DMS 273 (cell line): Measurements from ENCODE around the gene C1QA.
A peak's percentile ranks its signal among the peaks of the same experiment; 100 is the strongest.

Experiments
- DNase-seq: peaks from one replicate; lab custom pipeline; 2025; ENCODE audit not compliant: unreplicated experiment; lab: John Stamatoyannopoulos, UW

Gene C1QA

DNA sequence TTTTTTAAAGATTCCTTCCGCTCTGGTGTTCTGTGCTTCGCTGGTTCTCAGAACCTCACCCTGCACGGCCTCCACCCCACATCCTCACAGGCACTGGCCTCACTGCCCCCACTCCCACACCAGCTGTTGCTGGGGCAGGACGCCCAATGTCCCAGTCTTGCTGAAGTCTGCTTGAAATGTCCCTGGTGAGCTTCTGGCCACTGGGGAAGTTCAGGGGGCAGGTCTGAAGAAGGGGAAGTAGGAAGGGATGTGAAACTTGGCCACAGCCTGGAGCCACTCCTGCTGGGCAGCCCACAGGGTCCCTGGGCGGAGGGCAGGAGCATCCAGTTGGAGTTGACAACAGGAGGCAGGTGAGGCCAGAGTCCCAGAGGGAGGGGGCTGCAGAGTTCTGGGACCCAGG, at the start of gene C1QA:
TSS of gene C1QA (plus strand) at position 276 of the 400 bp plus-strand sequence. CDS start 989 bp downstream, outside the sequence.
- no peak for DNase-seq

GRCh38 chr1:22587247-22587646, 49.2 kb upstream of the C1QA start:
- DNase-seq: no peak

DNA sequence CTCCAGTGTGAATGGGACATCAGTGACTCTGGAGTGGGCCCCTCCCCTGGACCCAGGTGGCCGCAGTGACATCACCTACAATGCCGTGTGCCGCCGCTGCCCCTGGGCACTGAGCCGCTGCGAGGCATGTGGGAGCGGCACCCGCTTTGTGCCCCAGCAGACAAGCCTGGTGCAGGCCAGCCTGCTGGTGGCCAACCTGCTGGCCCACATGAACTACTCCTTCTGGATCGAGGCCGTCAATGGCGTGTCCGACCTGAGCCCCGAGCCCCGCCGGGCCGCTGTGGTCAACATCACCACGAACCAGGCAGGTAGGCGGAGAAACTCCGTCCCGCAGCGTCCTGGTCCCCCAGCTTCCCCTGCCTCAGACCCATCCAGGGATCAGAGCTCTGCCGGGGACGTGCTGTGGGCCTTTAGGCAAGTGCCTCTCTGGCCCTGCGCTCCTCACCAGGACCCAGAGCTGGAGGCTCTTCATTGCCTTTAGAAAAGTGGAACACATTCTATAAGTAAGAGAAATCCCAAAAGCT, 47.5 kb upstream of the C1QA start:
- DNase-seq: no peak

- no peak for DNase-seq
Observed at GRCh38 chr1:22591576-22591975, 44.9 kb upstream of the C1QA start.

DNA sequence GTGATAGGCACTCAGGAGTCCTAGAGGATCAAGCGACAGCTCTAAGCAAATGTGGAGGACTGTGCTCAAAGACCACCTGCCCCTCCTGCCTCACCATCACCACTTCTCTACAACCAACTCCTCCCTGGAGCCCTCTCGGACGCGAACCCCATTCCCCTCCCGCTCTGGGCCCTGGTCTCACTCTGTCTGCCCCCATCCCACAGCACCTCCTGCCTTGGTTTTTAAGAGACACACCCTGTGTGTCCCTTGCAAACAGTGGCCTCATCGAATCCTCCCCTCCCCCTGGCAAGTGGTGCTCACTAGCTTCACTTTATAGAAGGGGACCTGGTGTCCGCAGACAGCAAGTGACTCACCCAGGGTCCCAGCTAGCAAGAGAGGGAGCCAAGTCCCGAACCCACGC, 44.4 kb upstream of the C1QA start:
- no peak for DNase-seq

DNA sequence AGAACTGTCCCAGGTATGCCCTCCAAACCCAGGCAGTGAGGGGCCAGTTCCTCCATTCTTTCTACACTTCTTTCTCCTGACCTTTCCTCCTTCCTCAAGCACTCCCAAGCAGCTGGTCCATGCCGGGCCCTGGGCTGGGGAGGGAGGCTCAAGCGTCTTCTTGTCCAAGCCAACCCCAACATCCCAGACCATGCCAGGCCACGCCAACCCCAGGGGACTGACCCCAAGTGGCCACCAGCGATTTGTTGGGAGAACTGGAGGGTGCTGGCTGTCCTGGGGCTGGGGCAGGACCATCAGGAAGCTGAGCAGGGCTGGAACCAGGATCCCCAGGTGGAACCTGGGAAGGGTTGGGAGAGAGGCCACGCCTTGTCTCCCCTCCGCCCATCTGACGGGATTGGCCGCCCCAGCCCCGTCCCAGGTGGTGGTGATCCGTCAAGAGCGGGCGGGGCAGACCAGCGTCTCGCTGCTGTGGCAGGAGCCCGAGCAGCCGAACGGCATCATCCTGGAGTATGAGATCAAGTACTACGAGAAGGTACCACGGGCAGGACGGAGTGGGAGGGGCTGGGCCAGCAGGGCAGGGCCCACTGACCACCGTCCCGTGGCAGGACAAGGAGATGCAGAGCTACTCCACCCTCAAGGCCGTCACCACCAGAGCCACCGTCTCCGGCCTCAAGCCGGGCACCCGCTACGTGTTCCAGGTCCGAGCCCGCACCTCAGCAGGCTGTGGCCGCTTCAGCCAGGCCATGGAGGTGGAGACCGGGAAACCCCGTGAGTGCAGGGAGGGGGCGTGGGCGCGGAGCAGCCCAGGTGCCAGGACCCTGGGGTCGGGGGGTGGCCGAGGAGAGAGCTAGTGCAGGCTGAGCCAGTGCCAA, 43.3 kb upstream of the C1QA start:
- DNase-seq: no peak

DNA sequence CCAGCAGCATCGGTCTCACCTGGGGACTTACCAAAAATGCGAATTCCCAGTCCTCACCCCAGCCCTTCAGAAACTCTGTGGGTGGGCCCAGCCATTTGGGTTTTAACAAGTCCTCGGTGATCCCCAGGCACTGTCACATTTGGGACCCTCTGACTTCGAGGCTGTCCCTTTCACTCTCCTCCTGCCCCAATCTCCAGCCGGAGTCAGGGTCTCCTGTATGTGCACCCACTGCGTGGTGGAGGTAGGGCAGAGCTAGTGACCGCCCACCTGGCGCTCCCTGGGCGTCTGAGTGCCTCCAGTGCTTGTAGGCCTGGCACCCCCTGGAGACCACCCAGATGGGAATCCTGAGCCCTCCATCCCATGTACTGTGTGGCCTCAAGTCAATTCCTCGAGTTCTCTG, 42.0 kb upstream of the C1QA start:
- DNase-seq: no peak

DNA sequence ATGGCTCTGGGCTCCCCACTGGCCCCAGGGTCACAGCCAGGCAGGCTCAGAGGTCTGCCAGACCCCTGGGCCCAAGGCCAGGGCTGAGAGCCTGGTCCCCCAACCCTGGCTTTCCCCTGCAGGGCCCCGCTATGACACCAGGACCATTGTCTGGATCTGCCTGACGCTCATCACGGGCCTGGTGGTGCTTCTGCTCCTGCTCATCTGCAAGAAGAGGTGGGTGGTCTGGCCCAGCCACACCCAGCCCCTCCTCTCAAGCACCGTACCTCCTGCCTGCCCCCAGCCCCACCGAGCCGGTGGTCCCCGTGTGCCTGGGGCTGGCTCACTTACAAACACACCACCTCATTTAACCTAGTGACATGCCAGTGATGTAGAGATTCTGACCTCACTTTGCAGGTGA, 41.3 kb upstream of the C1QA start:
- DNase-seq: no peak

- no peak for DNase-seq
Observed at GRCh38 chr1:22597301-22597965, 39.0 kb upstream of the C1QA start.

- no peak for DNase-seq
Observed at GRCh38 chr1:22597996-22598395, 38.4 kb upstream of the C1QA start.

GRCh38 chr1:22598736-22599135, 37.7 kb upstream of the C1QA start:
- no peak for DNase-seq

DNA sequence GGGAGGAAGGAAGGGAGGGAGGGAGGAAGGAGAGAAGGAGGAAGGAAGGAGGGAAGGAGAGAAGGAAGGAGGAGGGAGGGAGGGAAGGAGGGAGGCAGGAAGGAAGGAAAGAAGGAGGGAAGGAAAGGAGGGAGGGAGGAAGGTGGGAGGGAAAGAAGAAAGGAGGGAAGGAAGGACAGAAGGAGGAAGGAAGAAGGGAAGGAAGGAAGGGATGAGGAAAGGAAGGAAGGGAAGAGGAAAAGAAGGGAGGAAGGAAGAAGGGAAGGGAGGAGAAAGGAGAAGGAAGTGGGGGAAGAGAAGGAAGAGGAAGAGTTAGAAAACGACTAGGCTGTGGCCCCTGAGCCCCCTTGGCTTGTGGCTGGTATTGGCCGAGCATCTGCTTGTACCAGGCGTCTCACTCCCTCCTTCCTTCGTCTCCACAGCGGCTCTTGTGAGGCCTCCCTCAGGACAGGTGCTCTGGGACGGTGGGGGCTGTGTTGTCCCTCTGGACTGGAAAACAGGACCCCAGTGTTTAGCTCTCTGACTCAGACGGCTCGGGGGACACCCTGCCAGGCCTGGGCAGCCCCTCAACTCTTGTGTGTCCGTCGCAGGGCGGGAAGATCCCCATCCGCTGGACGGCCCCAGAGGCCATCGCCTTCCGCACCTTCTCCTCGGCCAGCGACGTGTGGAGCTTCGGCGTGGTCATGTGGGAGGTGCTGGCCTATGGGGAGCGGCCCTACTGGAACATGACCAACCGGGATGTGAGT, 36.2 kb upstream of the C1QA start:
- peak; percentile 25 for DNase-seq

- DNase-seq: no peak
Observed at GRCh38 chr1:22600817-22601605, 35.4 kb upstream of the C1QA start.

DNA sequence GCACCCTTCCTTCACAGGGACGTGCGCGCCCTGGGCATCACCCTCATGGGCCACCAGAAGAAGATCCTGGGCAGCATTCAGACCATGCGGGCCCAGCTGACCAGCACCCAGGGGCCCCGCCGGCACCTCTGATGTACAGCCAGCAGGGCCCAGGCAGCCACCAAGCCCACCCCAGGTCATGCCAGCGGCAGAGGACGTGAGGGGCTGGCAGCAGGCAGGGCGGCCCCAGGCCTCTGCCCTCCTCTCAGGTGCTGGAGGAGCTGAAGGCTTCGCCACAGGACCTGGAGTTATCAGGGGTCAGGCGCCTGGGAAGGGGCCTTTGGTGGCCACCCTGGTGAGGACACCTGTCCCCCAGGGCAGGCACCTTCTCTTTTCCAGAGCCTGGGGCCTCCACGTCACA, 34.8 kb upstream of the C1QA start:
- no peak for DNase-seq

GRCh38 chr1:22602060-22602740, 34.2 kb upstream of the C1QA start:
- DNase-seq: no peak

DNA sequence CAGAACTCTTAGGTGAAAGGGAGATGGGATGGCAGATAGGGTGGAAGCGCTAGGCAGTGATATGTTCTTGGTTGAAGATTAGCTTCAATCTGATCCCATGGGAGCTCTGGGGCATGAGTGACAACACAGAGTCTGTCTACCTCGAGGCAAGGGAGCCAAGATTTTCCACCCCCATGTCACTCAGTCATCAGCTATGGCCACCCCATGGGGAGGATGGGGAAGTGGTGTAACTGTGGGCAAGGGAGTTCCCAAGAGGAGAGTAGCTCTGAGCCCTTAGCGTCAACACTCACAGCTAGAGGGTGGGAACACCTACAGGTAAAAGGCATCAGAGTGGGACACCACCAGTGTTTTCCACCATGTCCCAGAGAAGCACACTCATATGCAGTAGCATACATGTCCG, 30.3 kb upstream of the C1QA start:
- DNase-seq: no peak

- no peak for DNase-seq
Observed at GRCh38 chr1:22607154-22607553, 29.3 kb upstream of the C1QA start.

DNA sequence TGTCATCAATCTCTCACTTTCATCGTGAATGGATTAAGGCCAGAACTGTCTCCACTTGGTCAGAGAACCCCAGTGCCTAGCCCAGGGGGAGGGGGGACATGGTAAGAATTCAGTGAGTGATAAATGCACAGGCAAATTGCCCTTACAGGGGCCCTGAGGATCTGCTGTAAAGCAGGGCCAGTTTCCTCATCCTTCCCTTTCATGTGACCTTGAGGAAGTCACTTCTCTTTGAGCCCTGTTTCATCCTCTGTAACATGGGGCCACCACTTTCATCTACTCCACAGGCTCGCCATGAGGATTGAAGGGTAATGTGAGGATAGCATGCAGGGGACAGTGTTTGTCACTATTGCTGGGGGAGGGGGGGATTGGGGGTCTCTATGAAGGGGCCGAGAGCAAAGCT, 28.1 kb upstream of the C1QA start:
- no peak for DNase-seq

DNA sequence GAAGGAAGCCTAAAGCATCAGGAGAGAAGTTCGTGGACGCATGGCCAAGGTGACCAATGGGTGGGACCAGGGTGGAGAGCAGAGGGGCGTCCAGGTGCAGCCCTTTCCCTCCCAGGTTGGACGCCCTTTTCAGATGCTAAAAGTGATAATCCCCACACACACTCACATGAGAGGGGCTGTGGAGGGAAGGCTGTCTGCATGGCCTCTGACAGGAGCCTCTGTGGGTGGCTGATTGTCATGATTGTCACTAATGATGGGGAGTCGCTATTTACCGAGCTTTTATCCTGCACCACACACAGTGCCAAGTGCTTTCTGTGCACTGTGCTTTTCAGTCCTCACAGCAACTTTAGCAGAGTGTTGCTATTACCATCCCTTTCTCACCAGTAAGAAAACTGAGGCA, 27.1 kb upstream of the C1QA start:
- no peak for DNase-seq

DNA sequence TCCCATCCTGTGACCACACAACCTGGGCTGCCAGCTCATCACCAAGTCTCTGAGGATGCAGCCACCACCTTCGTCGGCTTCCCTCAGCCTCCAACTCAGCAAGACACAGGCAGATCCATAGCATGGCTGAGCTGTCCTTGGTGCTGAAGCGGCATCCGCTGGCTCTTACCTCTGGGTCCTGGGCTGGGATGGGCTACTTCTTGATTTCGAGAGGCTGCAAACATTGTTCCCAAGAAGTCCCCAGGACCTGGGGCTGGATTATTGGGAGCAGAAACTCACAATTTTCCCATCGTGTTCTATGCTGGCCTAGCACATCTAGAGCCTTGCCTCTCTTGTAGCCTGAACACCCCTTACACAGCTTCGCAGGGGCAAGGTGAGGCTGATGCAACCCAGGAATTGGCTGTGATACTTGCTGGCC, 24.9 kb upstream of the C1QA start:
- DNase-seq: peak; percentile 74
